HepG2 (cell line): ENCODE results near the gene LAMB2. TPM values are rescaled to one million over a fixed set of nuclear protein-coding genes. Genes with fewer than 3 reads are reported as not detected.

ENCODE experiments used
- CBX2 ChIP-seq, 2 experiments: fragments of 200-600 bp in 1 of 2; sonication (generic); formaldehyde crosslinking in 1 of 2; IDR thresholded peaks; 2 replicates each; pipeline versions ENCODE4 v1.7.0 to v1.8.1; 2018 to 2022; ENCODE audit warnings: low read depth in 2 of 2, low read length in 1 of 2, mild to moderate bottlenecking in 1 of 2, missing genetic modification reagents in 1 of 2
- CBX5 ChIP-seq: sonication (generic); formaldehyde crosslinking; IDR thresholded peaks from 2 replicates; pipeline ENCODE4 v1.4.0; 2020; ENCODE audit warnings: missing genetic modification reagents, borderline replicate concordance
- FOXC1 ChIP-seq: sonication (generic); formaldehyde crosslinking; IDR thresholded peaks from 2 replicates; pipeline ENCODE4 v1.8.0; 2022; ENCODE audit warnings: mild to moderate bottlenecking, missing genetic modification reagents, borderline replicate concordance
- FOXK2 ChIP-seq: fragments of 450-650 bp; IDR thresholded peaks from 2 replicates; pipeline ENCODE4 v1.6.1; 2016
- MTERF4 ChIP-seq: sonication (generic); formaldehyde crosslinking; IDR thresholded peaks from 2 replicates; pipeline ENCODE4 v1.8.0; 2023; ENCODE audit warnings: mild to moderate bottlenecking, missing genetic modification reagents
- MTF2 ChIP-seq: sonication (generic); formaldehyde crosslinking; IDR thresholded peaks from 2 replicates; pipeline ENCODE4 v1.5.0; 2020; ENCODE audit warnings: missing genetic modification reagents, borderline replicate concordance
- MXD1 ChIP-seq: sonication (generic); formaldehyde crosslinking; IDR thresholded peaks from 2 replicates; pipeline ENCODE4 v1.4.0; 2020; ENCODE audit warnings: mild to moderate bottlenecking, missing genetic modification reagents
- RBAK ChIP-seq: sonication (generic); formaldehyde crosslinking; IDR thresholded peaks from 2 replicates; pipeline ENCODE4 v1.5.1; 2020; ENCODE audit warnings: mild to moderate bottlenecking, missing genetic modification reagents
- THAP11 ChIP-seq: IDR thresholded peaks from 2 replicates; pipeline ENCODE4 v1.6.1; 2016; ENCODE audit warnings: missing biosample characterization, missing genetic modification reagents
- ZBTB14 ChIP-seq: sonication (generic); formaldehyde crosslinking; IDR thresholded peaks from 2 replicates; pipeline ENCODE4 v1.4.0; 2020; ENCODE audit warnings: missing genetic modification reagents
- ZBTB20 ChIP-seq: sonication (generic); formaldehyde crosslinking; IDR thresholded peaks from 2 replicates; pipeline ENCODE4 v1.8.1; 2023; ENCODE audit warnings: missing genetic modification reagents, low read depth, mild to moderate bottlenecking, borderline replicate concordance
- ZEB1 ChIP-seq: IDR thresholded peaks from 2 replicates; pipeline ENCODE4 v1.6.1; 2012; ENCODE audit warnings: mild to moderate bottlenecking, low read depth, inconsistent platforms; ENCODE audit not compliant: insufficient replicate concordance
- ZMYM3 ChIP-seq: sonication (generic); formaldehyde crosslinking; IDR thresholded peaks from 2 replicates; pipeline ENCODE4 v1.5.1; 2020; ENCODE audit warnings: mild to moderate bottlenecking, missing genetic modification reagents
- ZNF343 ChIP-seq: sonication (generic); formaldehyde crosslinking; IDR thresholded peaks from 2 replicates; pipeline ENCODE4 v1.4.0; 2020; ENCODE audit warnings: mild to moderate bottlenecking, missing genetic modification reagents
- ZNF446 ChIP-seq: sonication (generic); formaldehyde crosslinking; IDR thresholded peaks from 2 replicates; pipeline ENCODE4 v1.5.0; 2020; ENCODE audit warnings: mild to moderate bottlenecking, missing genetic modification reagents
- polyA plus RNA-seq, 8 experiments: library from polyadenylated mRNA; depleted of rRNA in 3 of 8; stranded (reverse) in 7 of 8; unstranded in 1 of 8; fragments of >200 nt; fragmentation: Illumina TruSeq in 4 of 8; extraction: Trizol in 4 of 8; gene quantifications; 2 replicates each; pipeline versions ENCODE4 v1.2.1 to v1.2.3, GENCODE V29; 2011 to 2016; ENCODE audit warnings: low read depth in 4 of 8, missing spikeins in 1 of 8, mixed read lengths in 1 of 8; ENCODE audit not compliant: insufficient read depth in 1 of 8
- total RNA-seq, 5 experiments: library from RNA; depleted of rRNA; stranded (reverse); fragments of >200 nt; fragmentation: Illumina TruSeq; extraction: Trizol; gene quantifications; 2 replicates each; pipeline ENCODE4 v1.2.3, GENCODE V29; 2016; ENCODE audit warnings: low read depth in 1 of 5
- TF ChIP-seq, protein P1 (sequence below): sonication (generic); formaldehyde crosslinking; IDR thresholded peaks from 2 replicates; pipeline ENCODE4 v1.4.0; 2020; ENCODE audit warnings: missing genetic modification reagents, mild to moderate bottlenecking, borderline replicate concordance
- TF ChIP-seq, protein P2 (sequence below): sonication (generic); formaldehyde crosslinking; IDR thresholded peaks from 2 replicates; pipeline ENCODE4 v1.9.0; 2021; ENCODE audit warnings: missing genetic modification reagents, borderline replicate concordance
- TF ChIP-seq, protein P3 (sequence below): sonication (generic); formaldehyde crosslinking; IDR thresholded peaks from 2 replicates; pipeline ENCODE4 v1.4.0; 2020; ENCODE audit warnings: missing genetic modification reagents
- TF ChIP-seq, protein P4 (sequence below): sonication (generic); formaldehyde crosslinking; IDR thresholded peaks from 2 replicates; pipeline ENCODE4 v1.4.0; 2020; ENCODE audit warnings: missing genetic modification reagents

LAMB2 gene
- total and polyA plus RNA-seq, 2 of the 13 experiments (the other 11 are each of a cell fraction or from before 2014, with no cell fraction given): 208 to 443 TPM

DNA sequence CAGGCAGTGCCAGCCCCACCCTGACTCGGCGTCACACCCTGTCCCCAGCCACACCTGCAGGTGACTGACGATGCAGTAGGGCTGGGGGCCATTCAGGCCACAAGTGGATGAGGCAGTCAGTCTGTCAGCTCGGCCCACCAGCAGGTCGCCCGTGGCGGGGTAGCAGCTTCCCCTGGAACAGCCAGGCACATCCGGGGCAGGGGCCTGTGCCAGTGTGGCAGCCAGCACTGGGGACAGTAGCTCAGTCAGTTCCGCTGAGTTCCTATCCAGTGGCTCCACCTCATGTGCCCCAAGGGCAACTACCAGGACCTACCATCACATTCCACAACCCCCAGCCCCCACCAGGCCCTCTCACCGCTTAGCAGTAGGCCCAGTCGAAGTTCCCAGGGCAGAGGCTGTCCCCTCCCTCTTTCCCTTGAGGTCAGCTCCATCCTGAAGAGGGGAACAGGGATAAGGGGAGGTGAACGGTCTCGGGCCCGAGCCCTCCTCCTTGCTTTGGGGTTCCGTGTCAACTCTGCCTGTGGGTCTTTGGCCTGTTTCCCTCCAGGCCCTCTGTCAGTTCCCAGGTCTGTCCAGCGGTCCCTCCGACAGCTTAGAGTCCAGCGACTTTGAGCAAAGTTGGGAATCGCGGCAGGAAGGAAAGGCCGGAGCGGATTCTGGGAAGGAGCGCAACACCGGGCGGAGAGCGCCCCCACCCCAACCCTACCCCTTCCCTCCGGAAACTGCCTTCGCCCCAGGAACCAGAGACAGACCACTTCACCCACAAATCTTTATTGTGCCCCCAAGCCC lies at the start of gene LAMB2 (continued):
- peak; percentile 74; the same call in 1 of the 2 replicates for TF ChIP-seq ZBTB20 (CRISPR knock-in tag)
- no peak for TF ChIP-seq ZBTB14 (CRISPR knock-in tag)
- peak; percentile 63 for TF ChIP-seq ZMYM3 (CRISPR knock-in tag)
- TF ChIP-seq CBX5 (CRISPR knock-in tag): no peak
- TF ChIP-seq MTF2 (CRISPR knock-in tag): no peak
- TF ChIP-seq, protein P1, sequence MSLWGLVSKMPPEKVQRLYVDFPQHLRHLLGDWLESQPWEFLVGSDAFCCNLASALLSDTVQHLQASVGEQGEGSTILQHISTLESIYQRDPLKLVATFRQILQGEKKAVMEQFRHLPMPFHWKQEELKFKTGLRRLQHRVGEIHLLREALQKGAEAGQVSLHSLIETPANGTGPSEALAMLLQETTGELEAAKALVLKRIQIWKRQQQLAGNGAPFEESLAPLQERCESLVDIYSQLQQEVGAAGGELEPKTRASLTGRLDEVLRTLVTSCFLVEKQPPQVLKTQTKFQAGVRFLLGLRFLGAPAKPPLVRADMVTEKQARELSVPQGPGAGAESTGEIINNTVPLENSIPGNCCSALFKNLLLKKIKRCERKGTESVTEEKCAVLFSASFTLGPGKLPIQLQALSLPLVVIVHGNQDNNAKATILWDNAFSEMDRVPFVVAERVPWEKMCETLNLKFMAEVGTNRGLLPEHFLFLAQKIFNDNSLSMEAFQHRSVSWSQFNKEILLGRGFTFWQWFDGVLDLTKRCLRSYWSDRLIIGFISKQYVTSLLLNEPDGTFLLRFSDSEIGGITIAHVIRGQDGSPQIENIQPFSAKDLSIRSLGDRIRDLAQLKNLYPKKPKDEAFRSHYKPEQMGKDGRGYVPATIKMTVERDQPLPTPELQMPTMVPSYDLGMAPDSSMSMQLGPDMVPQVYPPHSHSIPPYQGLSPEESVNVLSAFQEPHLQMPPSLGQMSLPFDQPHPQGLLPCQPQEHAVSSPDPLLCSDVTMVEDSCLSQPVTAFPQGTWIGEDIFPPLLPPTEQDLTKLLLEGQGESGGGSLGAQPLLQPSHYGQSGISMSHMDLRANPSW (CRISPR knock-in tag): no peak
- 0 out of 2 replicates have a peak, but pooled peaks have one; percentile 8 for TF ChIP-seq RBAK
- TF ChIP-seq, protein P2, sequence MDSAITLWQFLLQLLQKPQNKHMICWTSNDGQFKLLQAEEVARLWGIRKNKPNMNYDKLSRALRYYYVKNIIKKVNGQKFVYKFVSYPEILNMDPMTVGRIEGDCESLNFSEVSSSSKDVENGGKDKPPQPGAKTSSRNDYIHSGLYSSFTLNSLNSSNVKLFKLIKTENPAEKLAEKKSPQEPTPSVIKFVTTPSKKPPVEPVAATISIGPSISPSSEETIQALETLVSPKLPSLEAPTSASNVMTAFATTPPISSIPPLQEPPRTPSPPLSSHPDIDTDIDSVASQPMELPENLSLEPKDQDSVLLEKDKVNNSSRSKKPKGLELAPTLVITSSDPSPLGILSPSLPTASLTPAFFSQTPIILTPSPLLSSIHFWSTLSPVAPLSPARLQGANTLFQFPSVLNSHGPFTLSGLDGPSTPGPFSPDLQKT: no peak
- TF ChIP-seq CBX2 (IDR thresholded peaks at IDR 0.05; ENCODE audit: low read depth, low read length): no peak
- TF ChIP-seq CBX2 (CRISPR knock-in tag; IDR thresholded peaks at IDR 0.05; ENCODE audit: low read depth): 0 out of 2 replicates have a peak, but pooled peaks have one; percentile 28
- TF ChIP-seq FOXC1 (CRISPR knock-in tag): no peak; the same call in 1 of the 2 replicates
- TF ChIP-seq MXD1 (CRISPR knock-in tag): peak; percentile 71
- TF ChIP-seq ZNF343 (CRISPR knock-in tag): peak; percentile 46; the same call in 1 of the 2 replicates
- TF ChIP-seq, protein P3, sequence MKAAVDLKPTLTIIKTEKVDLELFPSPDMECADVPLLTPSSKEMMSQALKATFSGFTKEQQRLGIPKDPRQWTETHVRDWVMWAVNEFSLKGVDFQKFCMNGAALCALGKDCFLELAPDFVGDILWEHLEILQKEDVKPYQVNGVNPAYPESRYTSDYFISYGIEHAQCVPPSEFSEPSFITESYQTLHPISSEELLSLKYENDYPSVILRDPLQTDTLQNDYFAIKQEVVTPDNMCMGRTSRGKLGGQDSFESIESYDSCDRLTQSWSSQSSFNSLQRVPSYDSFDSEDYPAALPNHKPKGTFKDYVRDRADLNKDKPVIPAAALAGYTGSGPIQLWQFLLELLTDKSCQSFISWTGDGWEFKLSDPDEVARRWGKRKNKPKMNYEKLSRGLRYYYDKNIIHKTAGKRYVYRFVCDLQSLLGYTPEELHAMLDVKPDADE (CRISPR knock-in tag): no peak
- TF ChIP-seq MTERF4 (CRISPR knock-in tag): no peak
- no peak for TF ChIP-seq ZEB1
- TF ChIP-seq ZNF446 (CRISPR knock-in tag): no peak
- 0 out of 2 replicates have a peak, but pooled peaks have one; percentile 31 for TF ChIP-seq THAP11 (CRISPR knock-in tag)
- TF ChIP-seq, protein P4, sequence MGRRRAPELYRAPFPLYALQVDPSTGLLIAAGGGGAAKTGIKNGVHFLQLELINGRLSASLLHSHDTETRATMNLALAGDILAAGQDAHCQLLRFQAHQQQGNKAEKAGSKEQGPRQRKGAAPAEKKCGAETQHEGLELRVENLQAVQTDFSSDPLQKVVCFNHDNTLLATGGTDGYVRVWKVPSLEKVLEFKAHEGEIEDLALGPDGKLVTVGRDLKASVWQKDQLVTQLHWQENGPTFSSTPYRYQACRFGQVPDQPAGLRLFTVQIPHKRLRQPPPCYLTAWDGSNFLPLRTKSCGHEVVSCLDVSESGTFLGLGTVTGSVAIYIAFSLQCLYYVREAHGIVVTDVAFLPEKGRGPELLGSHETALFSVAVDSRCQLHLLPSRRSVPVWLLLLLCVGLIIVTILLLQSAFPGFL (CRISPR knock-in tag): no peak
- no peak for TF ChIP-seq FOXK2
